Activated CD8-positive, alpha-beta memory T cell treated with anti-CD3 and anti-CD28 coated beads, Interleukin-2, amount 50 U/mL, for 1 hour (primary cell): ENCODE data around the gene MAD1L1.

Experiments
- DNase-seq: peaks from one replicate; pipeline ENCODE4 v3.0.0-alpha.2; 2020; ENCODE audit errors: extremely low read depth

The MAD1L1 gene

DNA sequence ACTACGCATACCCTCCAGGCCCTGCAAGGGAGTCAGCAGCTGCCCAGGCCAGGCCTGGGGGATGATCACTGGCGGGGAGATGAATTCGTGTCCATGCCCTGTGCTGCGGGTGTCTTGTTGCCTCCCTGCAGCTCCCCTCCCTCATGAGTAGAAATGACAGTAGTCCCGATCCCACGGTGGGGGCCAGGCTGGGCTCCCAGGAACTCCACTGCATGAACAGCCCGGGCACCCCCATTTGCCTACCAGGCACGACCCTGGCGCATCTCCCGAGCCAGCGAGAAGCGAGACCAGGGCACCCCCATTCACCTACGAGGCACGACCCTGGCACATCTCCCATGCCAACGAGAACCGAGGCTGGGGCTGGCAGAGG, 316.2 kb downstream of the MAD1L1 start:
- DNase-seq: no peak

DNA sequence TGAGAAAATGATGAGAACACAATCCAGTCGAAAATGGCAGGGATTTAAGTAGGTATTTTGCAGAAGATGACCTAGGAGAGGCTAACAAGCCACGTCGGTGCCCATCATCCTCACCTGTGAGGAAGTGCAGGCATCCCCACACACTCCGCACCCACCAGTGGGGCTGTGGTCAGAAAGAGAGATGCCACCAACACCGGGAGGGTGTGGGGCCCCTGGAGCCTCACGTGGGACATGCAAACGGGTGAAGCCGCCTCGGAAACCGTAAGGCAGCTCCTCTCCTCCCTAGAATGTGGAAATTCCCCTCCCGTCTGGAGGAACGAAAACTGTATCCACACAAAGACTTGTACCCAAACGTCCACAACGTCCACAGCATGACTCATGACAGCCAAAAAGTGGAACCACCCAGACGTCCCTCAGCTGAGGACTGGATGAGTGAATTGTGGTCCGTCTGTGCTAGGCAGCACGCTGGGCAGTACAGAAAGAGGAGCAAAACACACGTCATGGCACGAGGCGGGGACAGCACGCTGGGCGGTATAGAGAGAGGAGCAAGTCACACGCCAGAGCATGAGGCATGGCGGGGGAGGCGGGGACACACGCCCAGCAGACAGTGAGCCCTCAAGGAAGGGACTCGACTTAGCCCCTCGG, 316.7 kb downstream of the MAD1L1 start:
- no peak for DNase-seq

DNA sequence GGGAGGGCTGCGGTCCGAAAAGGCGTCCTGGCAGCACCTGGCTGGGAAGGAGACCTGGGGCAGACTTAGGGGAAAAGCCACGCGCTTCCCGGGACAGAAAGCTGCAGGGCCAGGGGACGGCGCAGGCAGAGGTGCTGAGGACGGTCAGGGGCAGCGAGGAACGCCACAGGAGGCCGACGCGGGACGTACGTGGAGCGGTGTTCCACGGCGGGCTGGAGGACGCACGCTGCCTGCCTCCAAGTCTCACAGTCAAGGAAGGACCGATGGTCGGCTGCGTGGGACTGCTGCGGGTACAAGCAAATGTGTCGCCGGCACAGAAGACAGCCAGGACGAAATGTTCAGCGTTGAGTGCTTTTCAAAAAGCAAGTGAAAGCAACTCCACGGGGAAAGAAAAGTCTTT, 317.4 kb downstream of the MAD1L1 start:
- DNase-seq: no peak

DNA sequence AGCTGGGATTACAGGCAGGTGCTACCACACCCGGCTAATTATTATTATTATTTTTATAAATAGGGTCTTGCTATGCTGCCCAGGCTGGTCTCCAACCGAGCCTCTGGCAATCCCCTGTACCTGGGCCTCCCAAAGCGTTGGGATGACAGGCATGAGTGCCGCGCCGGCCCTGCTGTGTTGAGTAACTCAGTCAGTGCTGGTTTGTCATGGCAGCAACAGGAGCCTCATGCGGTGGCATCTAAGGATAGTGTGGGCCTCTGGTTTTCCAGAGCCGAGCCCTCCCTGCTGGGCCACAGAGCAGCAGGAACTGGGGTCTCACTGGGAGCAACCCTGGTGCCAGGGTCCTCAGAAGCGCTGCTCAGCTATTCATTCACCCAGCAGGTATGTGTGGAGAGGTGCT, 318.0 kb downstream of the MAD1L1 start:
- DNase-seq: no peak

DNA sequence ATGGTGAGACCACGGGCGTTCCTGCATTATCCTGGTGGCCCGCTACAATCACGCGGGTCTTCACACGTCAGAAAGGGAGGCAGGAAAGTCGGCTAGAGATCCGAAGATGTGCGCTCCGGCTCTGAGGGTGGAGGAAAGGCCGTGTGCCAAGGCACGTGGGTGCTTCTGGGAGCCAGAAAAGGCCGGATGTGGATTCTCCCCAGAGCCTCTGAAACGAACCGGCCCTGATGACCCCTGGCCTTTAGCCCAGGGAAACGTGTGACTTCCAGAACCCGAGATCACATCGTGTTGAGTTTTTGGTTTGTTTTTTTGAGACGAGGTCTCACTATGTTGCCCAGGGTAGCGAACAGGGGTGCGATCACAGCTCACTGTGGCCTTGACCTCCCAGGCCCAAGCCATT, 318.4 kb downstream of the MAD1L1 start:
- DNase-seq: no peak

DNA sequence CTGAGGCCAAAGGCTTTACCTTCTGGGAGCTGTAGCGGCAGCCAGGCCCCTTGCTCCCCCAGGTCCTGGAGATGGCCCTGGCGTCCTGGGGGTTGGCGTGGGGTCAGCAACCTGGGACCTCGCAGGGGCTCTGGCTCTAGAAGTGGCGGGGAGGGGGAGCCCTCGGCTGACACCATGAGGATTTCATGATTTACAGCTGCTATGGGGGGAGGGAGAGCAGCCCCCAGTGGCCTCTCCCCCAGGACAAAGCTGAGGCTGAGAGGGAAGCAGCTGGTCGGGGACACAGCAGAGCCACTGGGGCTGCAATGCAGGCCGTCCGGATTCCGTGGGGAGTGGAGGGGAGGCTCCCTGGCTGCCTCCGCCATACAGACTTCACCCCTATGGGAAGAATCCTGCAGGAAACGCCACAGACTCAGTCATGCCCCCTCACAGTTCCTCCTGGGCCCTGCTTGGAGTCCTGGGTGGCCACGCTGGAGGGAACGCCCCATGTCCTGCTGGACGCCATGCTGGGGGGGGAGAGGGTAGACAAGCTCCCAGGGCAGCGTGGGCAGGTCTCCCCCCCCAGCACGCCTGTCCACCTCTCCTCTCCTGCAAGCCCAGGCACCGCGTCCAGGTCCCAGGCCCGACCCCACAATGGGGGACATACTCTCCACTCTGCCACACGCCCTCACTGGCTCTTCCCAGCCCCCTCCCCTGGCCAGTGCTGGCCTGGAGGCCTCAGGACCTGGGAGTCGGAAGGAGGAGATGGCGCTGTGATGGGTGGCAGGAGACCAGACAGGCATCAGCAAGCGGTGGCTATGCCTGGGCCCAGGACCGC, 319.1 kb downstream of the MAD1L1 start:
- no peak for DNase-seq

DNA sequence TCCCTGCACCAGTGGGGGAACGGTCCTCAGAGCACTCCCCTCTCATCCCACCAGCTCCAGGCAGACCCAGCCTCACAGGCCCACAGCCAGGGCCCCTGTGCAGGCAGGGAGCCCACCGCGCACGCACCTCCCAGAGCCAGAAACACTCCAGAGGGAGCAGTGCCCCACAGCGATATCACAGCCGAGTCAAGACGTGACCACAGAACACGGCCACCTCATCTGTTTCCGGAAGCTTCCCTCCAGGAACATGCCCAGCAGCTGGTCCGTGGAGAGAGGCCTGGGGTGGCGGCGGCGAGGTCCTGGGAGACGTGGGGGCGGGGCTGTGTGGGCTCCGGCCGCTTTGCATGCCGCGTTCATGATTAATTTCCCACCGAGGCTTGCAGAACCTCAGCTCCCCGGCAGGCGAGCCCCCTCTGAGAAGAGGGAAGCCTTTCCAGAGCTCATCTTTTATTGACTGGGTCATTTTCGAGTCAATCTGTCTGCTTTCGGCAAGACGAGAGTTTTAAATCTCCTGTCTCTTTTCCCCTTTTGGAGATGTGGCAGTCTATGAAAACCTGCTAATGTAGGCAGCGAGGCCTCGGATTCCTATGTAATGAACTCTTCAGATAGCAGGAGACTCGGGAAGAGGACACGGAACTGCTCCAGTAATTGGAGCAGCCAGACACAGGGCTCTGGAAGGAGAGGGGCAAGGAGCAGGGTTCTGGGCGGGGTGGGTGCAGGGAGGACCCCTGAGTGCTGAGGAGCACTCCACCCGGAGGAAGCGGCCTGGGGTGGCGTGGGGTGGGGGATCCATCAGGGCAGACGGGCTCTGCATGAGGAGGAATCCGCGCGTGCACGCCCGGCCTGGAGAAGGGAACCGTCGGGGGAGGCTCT, 319.9 kb downstream of the MAD1L1 start:
- no peak for DNase-seq

DNA sequence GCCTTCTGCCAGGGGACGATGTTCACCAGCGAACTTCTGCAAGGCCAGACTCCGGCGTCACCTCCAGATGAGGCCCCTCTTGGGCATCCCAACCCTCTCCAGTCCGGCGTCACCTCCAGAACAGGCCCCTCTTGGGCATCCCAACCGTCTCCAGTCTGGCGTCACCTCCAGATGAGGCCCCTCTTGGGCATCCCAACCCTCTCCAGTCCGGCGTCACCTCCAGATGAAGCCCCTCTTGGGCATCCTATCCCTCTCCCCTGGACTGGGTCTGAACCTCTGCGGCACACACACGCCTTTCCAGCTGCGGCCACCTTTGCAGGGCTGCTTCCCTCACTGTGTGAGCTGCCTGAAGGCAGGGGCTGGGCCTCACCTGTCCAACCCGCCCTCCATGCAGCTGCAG, 321.2 kb downstream of the MAD1L1 start:
- no peak for DNase-seq

DNA sequence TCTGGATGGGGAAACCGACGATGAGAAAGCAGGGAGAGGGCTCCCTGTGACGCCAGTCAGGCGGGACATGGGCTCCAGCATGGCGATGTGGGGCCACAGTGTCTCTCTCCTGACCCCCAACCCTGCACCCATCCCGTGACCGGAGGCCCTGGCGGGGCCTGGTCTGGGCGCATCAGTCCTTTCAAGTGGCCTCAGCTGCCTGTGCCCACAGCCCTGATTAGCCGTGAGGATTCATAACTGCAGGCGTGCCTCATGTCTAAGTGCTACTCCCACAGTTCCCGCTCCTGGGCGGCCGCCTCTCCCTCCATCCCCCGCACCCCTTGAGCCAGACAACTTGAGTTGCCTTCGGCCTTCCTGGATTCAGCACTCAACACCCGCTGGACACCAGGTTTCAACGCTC, 321.9 kb downstream of the MAD1L1 start:
- DNase-seq: no peak

DNA sequence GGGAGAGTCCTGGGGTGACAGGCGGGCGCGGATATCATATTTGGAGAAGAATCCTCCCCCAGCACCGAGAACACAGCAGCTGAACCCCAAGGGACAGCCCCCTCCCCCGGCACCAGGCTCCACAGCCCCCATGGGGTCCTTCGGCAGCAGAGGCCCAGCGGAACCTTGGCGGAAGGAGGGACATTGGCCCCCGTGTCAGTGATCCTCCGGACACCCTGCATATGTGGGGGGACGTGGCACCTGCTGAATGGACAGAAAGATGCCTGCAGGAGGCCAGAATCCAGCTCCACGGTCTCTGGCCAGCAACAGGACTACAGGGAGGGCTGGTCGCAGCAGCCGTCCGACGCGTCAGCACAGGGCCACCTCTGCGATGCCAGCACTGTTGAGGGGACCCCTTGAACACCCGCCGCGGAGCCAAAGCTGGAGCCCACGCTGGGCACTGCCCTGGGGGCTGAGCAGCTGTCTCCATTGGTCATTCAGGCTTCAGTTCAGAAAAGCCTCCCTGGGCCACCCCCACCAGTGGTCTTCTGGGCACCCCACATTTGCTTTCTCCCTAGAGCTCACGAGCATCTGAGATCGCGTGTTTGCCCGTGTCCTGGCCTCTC, 322.6 kb downstream of the MAD1L1 start:
- no peak for DNase-seq

DNA sequence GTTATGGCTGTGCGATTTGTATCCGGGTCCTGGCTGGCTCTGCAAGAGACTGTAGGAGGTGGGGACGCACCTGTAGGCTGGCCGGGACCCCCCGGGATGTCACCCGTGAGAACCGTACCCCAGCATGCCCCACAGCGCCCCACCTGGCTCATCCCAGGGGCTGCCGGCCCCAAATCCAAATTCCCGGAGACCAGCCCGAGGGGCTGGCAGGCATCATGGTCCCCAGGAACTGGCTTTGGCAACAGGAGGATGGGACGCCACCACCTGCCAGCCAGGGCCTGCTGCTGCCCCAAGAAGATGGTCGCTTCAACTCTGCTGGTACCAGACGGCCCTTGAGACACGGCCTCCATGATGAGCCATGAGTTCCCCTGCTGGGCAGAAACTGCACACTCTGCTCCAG, 323.3 kb downstream of the MAD1L1 start:
- no peak for DNase-seq

DNA sequence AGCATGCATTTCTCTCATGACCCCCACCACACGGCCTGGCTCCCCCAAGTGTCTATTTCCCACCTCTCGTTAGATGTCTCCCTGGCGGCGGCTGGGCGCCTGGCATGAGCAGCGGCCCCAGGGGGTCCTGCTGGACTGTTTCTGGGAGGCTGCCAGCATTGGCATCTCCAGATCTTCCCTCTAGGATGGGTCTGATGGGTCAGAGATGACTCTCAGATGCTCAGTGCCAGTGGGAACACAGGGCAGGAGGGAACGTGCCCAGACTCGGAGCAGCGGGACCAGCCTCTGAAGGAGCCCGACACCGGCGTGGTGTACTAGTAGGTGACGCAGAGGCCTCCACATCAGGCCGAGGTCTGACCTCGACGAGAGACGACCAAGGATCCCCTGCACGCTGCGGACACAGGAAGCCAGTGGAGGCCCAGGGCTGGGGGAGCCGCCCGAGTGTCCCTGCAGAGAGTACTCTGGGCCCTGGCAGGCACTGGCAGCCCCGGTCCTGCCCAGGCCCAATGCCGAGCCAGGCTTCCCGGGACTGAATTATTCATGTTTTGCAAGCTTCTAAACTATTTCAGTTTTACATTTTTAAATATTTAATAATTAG, 323.8 kb downstream of the MAD1L1 start:
- DNase-seq: no peak

DNA sequence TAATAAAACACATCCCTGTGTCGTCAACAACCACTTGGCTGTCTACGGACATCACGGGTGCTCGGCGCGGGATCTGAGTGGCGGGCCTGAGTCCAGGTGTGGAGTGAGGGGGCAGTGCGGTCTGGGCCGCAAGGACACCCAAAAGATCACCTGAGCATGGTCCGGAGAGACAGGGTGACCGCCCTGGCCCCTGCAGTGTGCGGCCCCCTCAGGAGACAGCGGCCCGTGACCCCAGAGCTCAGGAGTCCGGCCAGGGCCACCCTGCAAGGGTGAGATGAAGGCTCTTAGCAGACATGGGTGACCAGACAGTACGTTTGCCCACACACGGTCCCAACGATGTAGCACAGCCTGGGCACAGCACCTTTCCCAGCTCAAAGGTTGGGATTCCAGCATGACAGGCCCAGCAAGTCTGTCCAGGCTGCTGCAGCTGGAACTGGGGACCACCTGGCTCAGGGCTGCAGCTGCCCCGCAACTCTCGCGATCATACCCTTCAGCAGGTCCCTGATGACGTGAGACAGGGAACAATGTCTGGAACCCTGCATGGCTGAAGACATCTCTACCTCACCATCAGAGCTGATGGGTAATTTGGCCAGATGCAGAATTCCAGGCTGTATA, 324.9 kb downstream of the MAD1L1 start:
- no peak for DNase-seq

DNA sequence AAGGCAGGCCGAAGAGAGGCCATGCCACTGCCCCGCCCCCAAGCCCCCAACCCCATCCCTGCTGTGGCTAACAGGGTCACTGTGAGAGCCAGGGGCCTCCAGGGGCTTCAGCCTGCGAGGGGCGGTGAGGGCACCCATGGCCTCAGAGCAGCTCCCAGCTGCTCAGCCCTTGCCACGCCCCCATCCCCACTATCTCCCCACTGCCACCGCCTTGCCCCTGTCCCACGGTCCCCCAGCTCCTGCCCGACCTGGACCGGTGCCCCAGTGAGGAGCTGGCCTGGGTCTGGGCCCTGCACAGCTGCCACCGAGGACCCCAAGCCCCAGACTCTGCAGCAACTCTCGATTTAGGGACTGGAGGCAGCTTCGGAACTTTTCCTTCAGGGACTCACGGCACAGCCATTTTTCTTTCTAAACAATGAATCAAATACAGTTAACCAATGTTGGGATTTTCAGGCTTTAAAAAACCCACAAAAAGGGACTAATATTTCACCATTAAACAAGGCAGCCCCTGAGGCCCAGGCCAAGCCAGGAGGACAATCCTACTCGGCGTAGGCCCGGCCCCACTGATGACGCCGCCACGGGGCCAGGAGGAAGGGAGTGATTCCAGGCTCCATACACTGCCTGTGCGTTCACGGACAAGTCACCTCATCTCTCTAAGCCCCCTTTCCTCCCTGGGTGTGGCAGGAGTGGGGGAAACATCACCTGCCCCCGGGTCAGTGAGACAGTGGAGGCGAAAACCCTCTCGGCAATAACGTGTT, 325.6 kb downstream of the MAD1L1 start:
- no peak for DNase-seq

DNA sequence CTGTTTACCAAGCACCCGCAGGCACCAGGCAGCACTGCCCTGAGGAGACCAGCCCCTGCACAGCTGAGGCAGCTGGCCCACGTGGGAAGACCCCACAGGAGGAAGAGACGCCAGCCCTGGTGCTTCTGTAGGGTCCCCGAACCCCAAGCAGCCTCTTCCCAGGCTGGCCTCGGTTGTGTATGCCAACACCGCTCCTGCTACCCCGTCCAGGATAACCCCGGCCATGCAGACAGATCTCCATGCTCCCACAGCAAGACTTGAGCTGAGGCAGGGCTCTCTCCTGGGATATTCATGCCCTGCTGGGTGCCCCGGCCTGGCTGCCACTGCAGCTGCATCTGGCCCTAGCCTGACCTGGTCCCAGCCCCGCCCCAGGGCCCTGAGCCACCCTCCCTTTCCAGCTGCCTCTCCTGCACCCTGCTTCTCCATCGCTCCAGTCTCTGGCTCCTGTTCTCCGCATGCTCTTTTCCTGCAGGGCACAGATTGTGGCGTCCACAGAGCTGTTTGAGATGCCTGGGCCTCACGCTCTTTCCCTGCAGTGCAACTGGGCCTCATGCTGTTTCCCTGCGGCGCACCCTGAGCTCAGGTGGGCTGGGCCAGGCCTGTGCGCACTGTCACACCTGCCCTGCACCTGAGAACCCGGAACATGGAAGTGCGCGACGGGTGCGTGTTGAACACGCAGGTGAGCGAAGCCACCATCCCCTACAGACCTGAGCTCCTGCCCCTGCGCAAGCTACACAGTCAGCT, 326.5 kb downstream of the MAD1L1 start:
- DNase-seq: no peak

DNA sequence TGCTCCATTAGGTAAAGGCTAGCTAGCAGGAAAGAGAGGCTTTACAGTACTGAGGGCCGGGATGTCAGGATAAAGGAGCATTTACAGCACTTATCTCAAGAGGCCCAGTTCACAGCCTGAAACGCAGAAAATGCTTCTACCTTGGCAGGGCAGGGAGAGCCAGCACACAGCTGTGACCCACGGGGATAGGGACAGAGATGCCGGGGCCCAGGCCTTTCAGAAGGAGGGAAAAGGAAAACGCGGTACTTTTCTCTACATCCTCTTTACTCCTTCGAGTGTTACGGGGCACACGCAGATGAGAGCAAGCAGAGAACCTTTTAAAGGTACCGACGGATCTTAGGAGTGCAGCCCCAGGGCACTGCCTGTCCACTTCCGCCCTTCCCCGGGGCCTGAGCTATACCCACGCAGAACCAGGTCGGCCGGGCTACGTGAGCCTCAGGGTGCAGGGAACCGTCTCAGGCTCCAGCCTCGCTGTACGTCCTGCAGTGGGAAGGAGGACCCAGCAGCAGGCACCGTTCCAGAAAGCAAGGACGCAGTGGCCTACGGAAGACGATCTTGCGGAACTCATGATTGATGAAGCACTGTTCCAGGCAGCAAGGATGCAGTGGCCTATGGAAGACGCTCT, 330.4 kb downstream of the MAD1L1 start:
- no peak for DNase-seq

DNA sequence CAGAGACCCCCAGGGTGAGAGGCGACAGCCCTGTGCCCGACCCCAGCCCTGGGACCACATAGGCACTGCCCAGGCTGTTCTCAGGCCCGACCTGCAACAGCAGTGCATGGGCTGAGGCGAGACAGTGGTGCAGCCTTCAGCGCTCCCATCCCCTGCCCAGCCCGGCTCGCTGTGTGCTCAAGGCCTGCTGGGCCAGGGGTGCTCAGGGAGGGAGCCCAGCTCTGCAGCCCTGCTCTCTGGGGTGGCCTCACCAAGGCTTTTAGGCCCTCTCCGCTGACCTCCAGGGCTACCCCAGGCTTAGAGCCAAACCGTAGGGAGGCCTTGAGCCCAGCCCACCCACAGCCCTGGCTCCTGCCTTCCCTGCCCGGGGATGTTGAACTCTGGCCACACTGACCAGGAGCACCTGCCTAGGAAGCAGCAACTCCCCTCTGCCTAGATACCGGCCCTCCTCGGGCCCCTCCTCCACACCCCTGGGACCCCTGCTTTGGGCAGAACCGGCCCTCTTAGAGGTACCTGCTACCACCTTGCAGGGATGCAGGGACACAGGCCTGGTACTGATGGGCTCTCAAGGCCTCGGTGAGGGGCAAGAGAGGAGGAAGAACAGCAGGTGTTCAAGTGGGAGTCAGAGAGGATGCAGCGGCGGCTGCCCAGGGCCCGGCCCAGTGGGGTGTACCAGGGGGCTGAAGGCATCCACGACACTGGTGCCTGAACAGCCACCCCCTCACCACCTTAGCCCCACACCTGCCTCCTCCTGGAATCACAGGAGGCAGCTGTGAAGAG, 331.1 kb downstream of the MAD1L1 start:
- no peak for DNase-seq

DNA sequence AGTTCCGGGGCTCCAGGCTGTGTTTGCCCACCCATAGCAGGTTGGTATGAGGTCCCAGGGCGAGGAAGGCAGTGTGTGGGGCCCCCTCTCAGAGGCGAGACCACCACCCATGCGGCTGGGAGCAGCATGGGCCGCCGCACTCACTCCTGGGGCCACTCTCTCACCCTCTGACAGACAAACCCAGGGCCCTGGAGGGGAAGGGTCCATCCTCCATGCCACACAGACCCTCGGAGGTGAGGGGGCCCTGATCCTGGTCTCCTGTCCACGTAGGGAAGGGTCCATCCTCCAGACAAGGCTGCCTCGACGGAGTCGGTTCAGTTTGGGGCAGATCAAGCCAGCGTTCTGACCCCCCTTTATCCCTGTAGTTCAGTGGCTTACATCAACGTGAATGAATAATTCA, 331.9 kb downstream of the MAD1L1 start:
- no peak for DNase-seq
